Aorta (tissue), 5 donors: ENCODE data around the gene ASXL2. TPM values are rescaled to one million over a fixed set of nuclear protein-coding genes. Genes with fewer than 3 reads are reported as not detected.
"Not testable (repeated sequence)": the region's sequence is repeated elsewhere in the genome, so short reads cannot be mapped to it uniquely, and the experiment has no call there.

ENCODE experiments used
- ATAC-seq: fragments of 200-7000 bp; cut with Tn5 transposase; one replicate; pipeline ENCODE4 v1.9.1; 2022; ENCODE audit warnings: moderate library complexity; ENCODE audit not compliant: low FRiP score
- DNase-seq, 2 donors: peaks; one replicate each; pipeline ENCODE4 v3.0.0-alpha.2; 2020
- H3K27ac ChIP-seq, 2 donors: one replicate each; pipeline ENCODE4 v1.5.1; 2013; ENCODE audit warnings: low read length in 2 of 2, mild to moderate bottlenecking in 2 of 2, moderate library complexity in 2 of 2, control low read depth in 1 of 2, inconsistent platforms in 1 of 2, low read depth in 1 of 2
- H3K27me3 ChIP-seq, 2 donors: one replicate each; pipeline ENCODE4 v1.6.1; 2013; ENCODE audit warnings: control low read depth in 1 of 2, low read length in 1 of 2, mild to moderate bottlenecking in 1 of 2, moderate library complexity in 1 of 2; ENCODE audit not compliant: insufficient read depth in 2 of 2, control insufficient read depth in 1 of 2
- H3K36me3 ChIP-seq, 2 donors: one replicate each; pipeline ENCODE4 v1.6.1; 2013; ENCODE audit warnings: control low read depth in 1 of 2, low read length in 1 of 2, mild to moderate bottlenecking in 1 of 2; ENCODE audit not compliant: insufficient read depth in 2 of 2, control insufficient read depth in 1 of 2
- H3K4me1 ChIP-seq, 2 donors: one replicate each; pipeline ENCODE4 v1.6.1; 2013; ENCODE audit warnings: low read length in 2 of 2, control low read depth in 1 of 2, mild to moderate bottlenecking in 1 of 2, moderate library complexity in 1 of 2; ENCODE audit not compliant: insufficient read depth in 2 of 2, control insufficient read depth in 1 of 2
- H3K4me3 ChIP-seq, 2 donors: one replicate each; pipeline ENCODE4 v1.5.1; 2013; ENCODE audit warnings: low read length in 2 of 2, control low read depth in 1 of 2, mild to moderate bottlenecking in 1 of 2
- H3K9me3 ChIP-seq: one replicate; pipeline ENCODE4 v1.6.1; 2013; ENCODE audit warnings: mild to moderate bottlenecking, low read length; ENCODE audit not compliant: control insufficient read depth
- WGBS, 2 donors: extraction: QIAGEN DNeasy Blood & Tissue Kit; methylation state at CpG; one replicate each; pipeline ENCODE4 v1.1.7; 2013; 5-methylcytosine and 5-hydroxymethylcytosine counted together
- intact Hi-C, 2 donors: fragments of 100-400 bp; cut with DNase I; formaldehyde crosslinking; loops; one replicate each; pipeline versions ENCODE4 v1.14.2 to v1.15.0; 2022
- long read RNA-seq, 2 donors: library from polyadenylated mRNA; unstranded; transcript quantifications; one replicate each; pipeline ENCODE4 v2.0.0, GENCODE V29; 2020 to 2021
- polyA plus RNA-seq, 2 donors: library from polyadenylated mRNA; stranded (reverse); fragments of 200-250 nt; gene quantifications; one replicate each; pipeline ENCODE4 v1.2.3, GENCODE V29; 2013
- total RNA-seq, 2 donors: library from RNA; stranded (reverse); fragmentation: NEBNext Ultra II Directional; extraction: Animal tissue kit (Norgen Biotek cat#: 25700); gene quantifications; one replicate each; pipeline ENCODE4 v1.2.1, GENCODE V29; 2021
- donor health status: healthy with polysubstance abuse.
- donor health status: Bipolar disorder and iron deficiency.
- donor health status: DM: no; HTN: no; CAD: no.
- donor health status: DM: no; HTN: no; CAD: no.
- donor health status: DM: yes; HTN: yes; CAD: no.

Gene ASXL2
- 10 to 100 TPM; 25.3 to 32.7 TPM for total RNA-seq
- polyA plus RNA-seq: 1 to 10 TPM; 1.4 to 3.0 TPM
- long read RNA-seq, donor 1, partial matches to known transcripts: 0 of 7 reads
- long read RNA-seq, donor 1, other reads (novel, unspliced or antisense): 7 of 7 reads
- long read RNA-seq, donor 2, partial matches to known transcripts: 0 of 8 reads
- long read RNA-seq, donor 2, other reads (novel, unspliced or antisense): 8 of 8 reads

DNA sequence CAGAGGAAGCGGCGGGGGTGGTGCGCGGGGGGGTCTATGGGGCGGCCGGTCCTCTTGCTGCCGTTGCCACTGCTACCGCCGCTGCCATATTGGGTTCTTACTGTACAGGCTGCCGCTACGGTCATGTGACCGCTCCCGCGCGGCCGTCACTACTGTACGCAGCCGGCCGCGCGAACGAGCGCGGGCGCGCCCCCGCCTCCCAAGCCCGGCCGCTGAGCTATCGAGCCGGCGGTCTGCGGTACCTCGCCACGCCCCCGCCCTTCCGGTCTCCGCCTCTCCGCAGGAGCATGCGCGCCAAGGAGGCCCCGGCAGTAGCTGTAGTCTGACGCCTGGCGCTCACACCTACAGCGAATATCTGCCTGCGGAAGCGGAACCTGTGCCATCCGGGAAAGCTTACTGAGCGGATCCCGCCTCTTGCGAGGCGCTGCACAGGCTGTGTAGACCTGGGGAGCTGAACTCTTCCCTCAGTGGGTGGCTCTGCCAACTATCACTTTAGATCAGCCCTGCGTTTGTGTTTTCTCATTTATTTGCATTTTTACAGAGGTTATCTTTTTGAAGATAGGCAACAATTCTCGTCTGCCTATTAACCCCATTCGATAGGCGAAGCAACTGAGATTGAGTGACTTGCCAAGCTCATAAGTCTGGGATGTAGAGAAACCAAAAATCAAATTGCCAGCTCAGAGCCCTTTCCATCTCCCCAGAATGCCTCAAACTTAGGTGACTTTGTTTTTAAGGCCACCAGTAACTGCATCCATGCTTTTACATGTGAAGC, at the start of gene ASXL2:
Gene ASXL2, minus strand, starts transcription at position 127 of the 772 bp plus-strand sequence. CDS start 265 bp downstream, outside the sequence.
- H3K9me3 ChIP-seq: no peaks in the 10 kb centered on the region
- WGBS, 2 donors: 2% methylated on average over 50 to 56 of the region's 56 CpGs
- no peaks in the 10 kb centered on the region for H3K36me3 ChIP-seq
- peak; percentile 100 for ATAC-seq
- DNase-seq: peak; percentile 98 to 99
- H3K27me3 ChIP-seq: no peaks in the 10 kb centered on the region
- intact Hi-C loops: no loop called here
- no peaks in the 10 kb centered on the region for H3K4me1 ChIP-seq
- peak within 1 kb of the TSS; percentile 62 to 65 for H3K4me3 ChIP-seq
- peak within 1 kb of the TSS; percentile 32 to 79 for H3K27ac ChIP-seq

- intact Hi-C loops: no loop called here
- ATAC-seq (no peak), DNase-seq (no peak)
- peaks cover 0 to 13% of the 10 kb centered on the region in 2 donors for H3K36me3 ChIP-seq
- 82 to 83% methylated on average over 18 of the region's 18 CpGs for WGBS, 2 donors
- no peaks in the 10 kb centered on the region for H3K4me1 ChIP-seq
- no peak overlapping the region for H3K4me3 ChIP-seq
- no peaks in the 10 kb centered on the region for H3K27me3 ChIP-seq
- no peaks in the 10 kb centered on the region for H3K9me3 ChIP-seq
- no peak overlapping the region for H3K27ac ChIP-seq
Measured at GRCh38 chr2:25926984-25927756, 48.9 kb upstream of the ASXL2 start.

DNA sequence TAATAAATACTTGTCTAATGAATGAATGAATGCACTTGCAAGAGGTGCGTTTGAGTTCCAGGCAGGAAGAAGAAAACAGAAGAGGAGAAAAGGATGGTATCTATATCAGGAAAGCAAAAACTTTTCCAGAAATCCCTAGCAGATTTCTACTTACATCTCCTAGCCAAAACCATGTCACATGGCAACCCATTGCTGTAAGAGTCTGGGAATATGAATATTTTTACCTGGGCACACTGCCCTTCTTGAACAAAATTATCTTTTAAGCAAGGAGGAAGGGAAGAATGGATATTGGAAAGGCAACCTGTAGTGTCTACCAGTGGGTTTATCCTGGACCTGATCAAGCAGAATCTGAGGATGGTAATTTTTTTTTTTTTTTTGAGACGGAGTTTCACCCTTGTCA, 44.2 kb upstream of the ASXL2 start:
- Histone ChIP-seq H3K4me3 (no peak overlapping the region), H3K27ac (no peak overlapping the region), H3K4me1 (no peaks in the 10 kb centered on the region), H3K36me3 (no peaks in the 10 kb centered on the region), H3K27me3 (no peaks in the 10 kb centered on the region), H3K9me3 (no peaks in the 10 kb centered on the region)
- intact Hi-C loops: no loop called here
- WGBS, 2 donors: 63 to 84% methylated on average over 2 of the region's 2 CpGs
- no peak for DNase-seq
- no peak for ATAC-seq

DNA sequence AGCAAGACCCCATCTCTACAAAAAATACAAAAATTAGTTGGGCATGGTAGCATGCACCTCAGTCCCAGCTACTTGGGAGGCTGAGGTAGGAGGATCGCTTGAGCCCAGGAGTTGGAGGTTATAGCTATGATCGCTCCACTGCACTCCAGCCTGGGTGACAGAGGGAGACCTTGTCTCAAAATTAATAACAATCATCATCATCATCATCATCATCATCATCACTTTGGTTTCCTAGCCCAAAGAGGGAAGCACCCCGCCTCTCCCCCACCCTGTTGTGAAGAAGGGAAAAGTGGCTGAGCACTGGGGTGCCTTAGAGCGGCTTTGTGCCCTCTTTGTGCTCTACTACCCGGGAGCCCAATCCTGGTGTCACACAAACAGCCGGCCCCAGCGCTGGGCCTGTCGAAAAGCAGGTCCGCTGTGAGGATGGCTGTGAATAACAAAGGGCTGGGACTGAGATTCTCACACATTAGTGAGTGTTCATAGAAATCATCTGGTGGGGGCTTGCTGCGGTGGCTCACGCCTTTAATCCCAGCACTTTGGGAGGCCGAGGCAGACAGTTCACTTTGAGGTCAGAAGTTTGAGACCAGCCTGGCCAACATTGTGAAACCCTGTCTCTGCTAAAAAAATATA, 42.6 kb upstream of the ASXL2 start:
- Histone ChIP-seq H3K4me1 (no peaks in the 10 kb centered on the region), H3K36me3 (no peaks in the 10 kb centered on the region), H3K4me3 (no peak overlapping the region), H3K27me3 (no peaks in the 10 kb centered on the region), H3K9me3 (no peaks in the 10 kb centered on the region), H3K27ac (no peak overlapping the region)
- no peak for DNase-seq
- WGBS, 2 donors: 70 to 73% methylated on average over 12 of the region's 12 CpGs
- ATAC-seq: no peak
- intact Hi-C loops: no loop called here

GRCh38 chr2:25920336-25920735, 42.0 kb upstream of the ASXL2 start:
- Histone ChIP-seq H3K4me1 (no peaks in the 10 kb centered on the region), H3K36me3 (no peaks in the 10 kb centered on the region), H3K27me3 (no peaks in the 10 kb centered on the region), H3K9me3 (no peaks in the 10 kb centered on the region), H3K4me3 (no peak overlapping the region), H3K27ac (no peak overlapping the region)
- no peak for DNase-seq
- WGBS, 2 donors: 93 to 94% methylated on average over 5 of the region's 5 CpGs
- no peak for ATAC-seq
- intact Hi-C loops: no loop called here

- Histone ChIP-seq H3K27me3 (no peaks in the 10 kb centered on the region), H3K4me3 (no peak overlapping the region), H3K4me1 (no peaks in the 10 kb centered on the region), H3K27ac (no peak overlapping the region), H3K9me3 (no peaks in the 10 kb centered on the region), H3K36me3 (no peaks in the 10 kb centered on the region)
- no peak for DNase-seq
- ATAC-seq: no peak
- WGBS, 2 donors: 82 to 86% methylated on average over 3 of the region's 3 CpGs
- intact Hi-C loops: no loop called here
Measured at GRCh38 chr2:25917832-25918231, 39.5 kb upstream of the ASXL2 start.

GRCh38 chr2:25917411-25917810, 39.1 kb upstream of the ASXL2 start:
- H3K27me3 ChIP-seq, H3K36me3 ChIP-seq, H3K9me3 ChIP-seq, intact Hi-C loops, ATAC-seq, H3K4me1 ChIP-seq, H3K27ac ChIP-seq, H3K4me3 ChIP-seq: not testable (repeated sequence)
- peak in 1 of 2 donors; percentile 26 for DNase-seq
- 80% methylated on average over 7 of the region's 7 CpGs for WGBS, 2 donors

GRCh38 chr2:25915944-25916772, 37.9 kb upstream of the ASXL2 start:
- ATAC-seq, H3K27me3 ChIP-seq, H3K9me3 ChIP-seq, H3K4me1 ChIP-seq, intact Hi-C loops, H3K36me3 ChIP-seq, H3K4me3 ChIP-seq, H3K27ac ChIP-seq: not testable (repeated sequence)
- peak in 1 of 2 donors; percentile 33 for DNase-seq
- 70 to 73% methylated on average over 16 of the region's 16 CpGs for WGBS, 2 donors
